HG03378 (cell line): ENCODE measurements around the gene PBX2.
"Not testable (repeated sequence)": the region's sequence is repeated elsewhere in the genome, so short reads cannot be mapped to it uniquely, and the experiment has no call there.

ENCODE experiments used
- ATAC-seq: cut with Tn5 transposase; IDR thresholded peaks from one replicate; pipeline ENCODE4 v1.9.1; 2021; ENCODE audit warnings: mild to moderate bottlenecking, moderate library complexity; ENCODE audit not compliant: unreplicated experiment

The PBX2 gene

GRCh38 chr6:32187725-32188380 is 2.1 kb downstream of the PBX2 start:
- ATAC-seq, result not testable (repeated sequence)

DNA sequence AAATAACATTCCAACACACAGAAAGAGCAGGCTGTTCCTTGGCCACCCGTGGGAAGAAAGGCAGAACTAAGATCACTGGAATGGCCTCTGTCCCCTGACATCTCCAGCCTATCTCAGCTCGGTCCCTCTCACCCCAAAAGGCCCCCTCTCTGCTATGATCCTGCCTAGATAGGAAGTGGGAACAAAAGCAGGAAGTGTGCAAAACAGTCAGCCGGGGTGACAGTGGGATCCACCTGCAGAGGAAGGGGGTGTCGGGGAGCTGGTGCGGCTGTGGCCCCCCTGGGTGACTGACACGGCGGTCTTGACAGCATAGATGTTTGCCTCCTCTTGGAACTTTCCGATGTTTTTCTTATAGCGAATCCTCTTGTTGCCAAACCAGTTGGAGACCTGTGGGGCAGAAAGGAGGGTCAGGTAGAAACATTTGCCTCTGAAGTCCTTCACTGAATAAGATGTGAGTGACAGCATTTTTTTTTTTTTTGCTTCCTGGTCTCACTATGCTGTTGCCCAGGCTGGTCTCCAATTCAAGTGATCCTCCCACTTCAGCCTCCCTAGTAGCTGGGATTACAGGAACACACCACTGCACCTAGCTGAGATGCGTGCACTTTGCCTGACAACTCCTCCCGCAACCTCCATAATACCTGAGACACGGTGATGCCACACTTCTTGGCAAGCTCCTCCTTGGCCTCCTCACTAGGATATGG is 2.8 kb downstream of the PBX2 start:
- ATAC-seq, result no peak

GRCh38 chr6:32186151-32186840 is 3.7 kb downstream of the PBX2 start:
- ATAC-seq, result not testable (repeated sequence)

GRCh38 chr6:32185681-32186131 is 4.3 kb downstream of the PBX2 start:
- not testable (repeated sequence) for ATAC-seq

- no peak for ATAC-seq
Observed at GRCh38 chr6:32184084-32184640, 5.8 kb downstream of the PBX2 start, which contains the start of gene AGER. TSS of gene AGER (minus strand) at chr6:32184253. CDS start at chr6:32184222, 31 bp downstream.

GRCh38 chr6:32183483-32184083 is 6.4 kb downstream of the PBX2 start:
- no peak for ATAC-seq

DNA sequence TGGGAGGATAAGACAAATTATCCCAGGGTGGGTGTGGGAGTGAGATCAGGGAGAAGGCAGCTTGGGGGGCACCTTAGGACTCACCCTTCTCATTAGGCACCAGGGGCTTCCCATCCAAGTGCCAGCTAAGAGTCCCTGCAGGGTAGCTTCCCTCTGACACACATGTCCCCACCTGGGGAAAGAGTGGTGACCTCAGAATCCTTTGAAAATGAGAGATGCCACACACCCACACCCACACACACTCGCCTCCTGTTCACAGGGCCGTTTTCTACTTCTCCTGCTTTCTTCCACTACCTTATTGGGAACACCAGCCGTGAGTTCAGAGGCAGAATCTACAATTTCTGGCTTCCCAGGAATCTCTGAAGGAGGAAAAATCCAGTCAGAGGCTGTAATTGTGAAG is 7.0 kb downstream of the PBX2 start:
- ATAC-seq, result no peak

DNA sequence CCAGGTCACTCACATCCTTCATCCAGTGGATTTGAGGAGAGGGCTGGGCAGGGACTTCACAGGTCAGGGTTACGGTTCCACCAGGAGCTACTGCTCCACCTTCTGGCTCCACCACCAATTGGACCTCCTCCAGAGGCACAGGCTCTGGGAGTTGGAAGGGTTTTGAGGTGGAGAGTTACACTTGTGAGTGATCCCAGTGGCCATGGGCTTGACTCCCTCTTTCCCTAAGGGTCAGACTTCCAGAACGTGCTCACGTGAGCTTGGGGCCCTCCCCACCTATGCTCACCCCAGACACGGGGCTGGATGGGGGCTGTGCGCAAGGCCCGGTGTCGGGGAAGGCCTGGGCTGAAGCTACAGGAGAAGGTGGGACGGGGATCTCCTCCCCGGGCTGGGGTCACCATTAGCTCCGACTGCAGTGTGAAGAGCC is 7.4 kb downstream of the PBX2 start:
- no peak for ATAC-seq

DNA sequence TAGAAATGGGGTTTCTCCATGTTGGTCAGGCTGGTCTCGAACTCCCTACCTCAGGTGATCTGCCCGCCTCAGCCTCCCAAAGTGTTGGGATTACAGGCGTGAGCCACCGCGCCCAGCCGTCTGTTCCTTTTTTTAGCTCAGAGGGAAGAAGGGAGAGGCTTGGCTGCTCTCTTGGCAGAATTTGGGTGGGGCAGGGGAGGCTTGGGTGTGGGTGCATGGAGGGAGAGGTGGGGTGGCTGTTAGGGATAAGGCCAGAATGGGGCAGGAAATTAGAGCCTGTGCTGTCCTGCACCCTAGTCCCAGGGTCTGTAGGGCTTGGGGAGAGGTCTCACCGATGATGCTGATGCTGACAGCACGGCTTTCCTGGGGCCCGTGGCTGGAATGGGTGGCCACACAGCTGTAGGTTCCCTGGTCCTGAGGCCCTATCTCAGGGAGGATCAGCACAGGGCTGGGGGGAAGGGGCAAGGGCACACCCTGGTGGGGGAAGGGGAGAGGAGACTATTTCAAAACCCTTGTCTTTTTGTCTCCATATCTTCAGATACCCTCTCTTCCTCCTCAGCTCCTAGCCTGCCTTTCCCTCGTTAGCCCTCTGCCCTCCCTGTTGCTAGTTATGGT is 8.0 kb downstream of the PBX2 start:
- no peak for ATAC-seq

- no peak for ATAC-seq
Observed at GRCh38 chr6:32181148-32181702, 8.8 kb downstream of the PBX2 start.

GRCh38 chr6:32179766-32180405 is 10.1 kb downstream of the PBX2 start:
- no peak for ATAC-seq

DNA sequence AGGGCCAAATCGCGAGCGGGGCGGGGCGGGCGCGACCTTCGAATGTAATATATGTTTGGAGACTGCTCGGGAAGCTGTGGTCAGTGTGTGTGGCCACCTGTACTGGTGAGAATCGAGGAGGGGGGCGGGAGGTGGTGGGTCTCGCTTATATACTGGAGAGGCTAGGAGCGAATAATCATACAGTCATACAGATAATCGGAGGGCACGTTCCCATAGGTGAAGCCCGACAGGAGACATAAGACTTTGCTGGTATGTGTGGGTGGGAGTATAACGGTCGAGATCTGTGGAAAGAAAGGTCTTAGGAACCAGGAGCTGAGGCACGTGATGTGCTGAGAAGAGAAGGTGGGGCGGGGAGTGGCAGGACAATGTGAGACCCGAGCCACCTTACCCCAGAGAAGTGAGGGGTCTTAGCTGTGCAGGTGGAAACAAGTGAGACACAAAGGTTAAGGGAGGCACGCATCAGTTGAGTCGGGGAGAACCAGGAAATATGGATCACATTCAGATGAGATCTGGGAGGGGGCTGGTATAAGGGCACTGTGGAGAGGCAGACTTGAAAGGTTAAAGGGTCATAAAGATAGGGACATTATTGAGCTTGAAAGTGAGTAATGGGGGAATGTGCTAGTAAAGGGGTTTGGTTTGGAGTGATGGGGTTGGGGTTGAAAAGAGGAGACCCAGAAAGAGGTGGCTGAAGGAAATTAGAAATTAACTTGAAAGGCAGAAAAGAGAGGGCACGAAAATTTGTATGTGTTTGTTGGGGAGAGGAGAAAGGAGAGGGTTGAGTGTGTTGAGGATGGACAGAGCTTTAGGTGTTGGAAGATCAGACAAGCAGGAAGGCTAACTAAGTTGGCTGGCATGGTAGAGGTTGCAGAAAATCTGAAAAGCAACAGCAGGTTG is 11.2 kb downstream of the PBX2 start:
- no peak for ATAC-seq

- ATAC-seq, result peak; percentile 84
Observed at GRCh38 chr6:32177788-32178546, 12.0 kb downstream of the PBX2 start, which contains the start of gene RNF5. TSS of gene RNF5 (plus strand) at chr6:32178405. CDS start at chr6:32178512, 107 bp downstream.

- no peak for ATAC-seq
Observed at GRCh38 chr6:32177183-32177787, 12.7 kb downstream of the PBX2 start.

DNA sequence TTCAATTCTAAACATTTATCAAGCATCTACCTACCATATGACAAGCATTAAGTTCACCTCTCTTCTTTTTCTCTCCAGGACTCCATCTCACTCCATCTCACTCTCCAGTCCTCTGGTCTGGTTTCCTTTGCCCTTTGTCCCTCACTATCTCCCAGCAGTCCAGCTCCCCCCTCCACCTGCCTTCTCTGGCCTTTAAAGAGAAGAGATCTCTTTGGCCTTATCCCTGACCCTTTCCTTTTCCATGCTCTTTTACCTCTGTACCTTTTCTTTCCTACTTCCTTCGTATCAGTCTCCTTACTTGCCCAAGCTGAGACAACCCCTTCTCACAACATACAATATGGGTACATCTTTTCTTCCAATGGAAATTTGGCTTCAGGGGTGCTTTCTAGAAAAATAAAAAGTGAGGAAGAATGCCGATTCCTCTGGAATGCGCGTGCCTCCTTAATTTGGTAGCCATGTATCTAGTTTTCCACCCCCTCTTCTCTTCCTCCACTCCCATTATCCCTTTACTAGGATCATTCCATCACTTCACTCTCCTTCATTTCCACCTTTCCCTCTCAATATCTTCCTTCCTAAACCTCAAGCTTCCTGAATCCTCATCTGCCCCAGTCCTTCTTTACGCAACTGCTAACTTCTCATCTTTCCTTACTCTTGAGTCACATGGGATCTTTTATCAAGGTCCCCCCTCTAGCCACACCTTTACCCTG is 13.4 kb downstream of the PBX2 start:
- no peak for ATAC-seq

GRCh38 chr6:32175711-32176475 is 14.1 kb downstream of the PBX2 start, which contains the start of gene AGPAT1:
TSS of gene AGPAT1 (minus strand) at chr6:32176084. CDS start at chr6:32171496, 4,588 bp downstream.
- peak; percentile 29 for ATAC-seq
